IMR-90 (cell line): Measurements from ENCODE around the gene LAGE3. TPM values are rescaled to one million over a fixed set of nuclear protein-coding genes. Genes with fewer than 3 reads are reported as not detected.

Experiments used
- ATAC-seq: fragments of 200-7000 bp; cut with Tn5 transposase; 2 replicates; pipeline ENCODE4 v1.9.1; 2020; ENCODE audit warnings: low read depth, mild to moderate bottlenecking, moderate library complexity
- BruUV-seq: library from RNA; stranded (reverse); fragments of 400-500 nt; replicated peaks from 2 replicates; lab custom pipeline; 2021; lab: Mats Ljungman, UMichigan
- CTCF ChIA-PET: fragments of 300-600 bp; formaldehyde crosslinking; extraction: SDS; loops from one replicate; lab custom pipeline; 2021; ENCODE audit warnings: antibody characterized with exemption; lab: Yijun Ruan, JAX
- POLR2A ChIA-PET: fragments of 300-600 bp; sonication (Branson Sonifier 250); formaldehyde crosslinking; loops from one replicate; lab custom pipeline; 2022; ENCODE audit warnings: antibody characterized with exemption; ENCODE audit not compliant: unreplicated experiment; lab: Charles Lee
- DNase-seq: peaks from one replicate; pipeline ENCODE4 v3.0.0; 2013
- H2AFZ ChIP-seq: replicated peaks from 2 replicates; pipeline ENCODE3; 2013; ENCODE audit warnings: low read length, mild to moderate bottlenecking; ENCODE audit not compliant: poor library complexity
- H2AK5ac ChIP-seq: 2 replicates; pipeline ENCODE4 v1.6.1; 2013; ENCODE audit warnings: low read depth, low read length, inconsistent platforms
- H2AK9ac ChIP-seq: replicated peaks from 2 replicates; pipeline ENCODE3; 2013; ENCODE audit warnings: mild to moderate bottlenecking, low read depth, low read length, moderate library complexity; ENCODE audit not compliant: poor library complexity
- H2BK120ac ChIP-seq: 2 replicates; pipeline ENCODE4 v1.6.1; 2013; ENCODE audit warnings: low read depth, low read length, inconsistent platforms
- H2BK15ac ChIP-seq: 3 replicates; pipeline ENCODE4 v1.6.1; 2013; ENCODE audit warnings: low read depth, low read length, inconsistent platforms
- H2BK20ac ChIP-seq: 2 replicates; pipeline ENCODE4 v1.6.1; 2013; ENCODE audit warnings: low read depth, mild to moderate bottlenecking, inconsistent platforms, low read length, moderate library complexity
- H2BK5ac ChIP-seq: 2 replicates; pipeline ENCODE4 v1.6.1; 2013; ENCODE audit warnings: mild to moderate bottlenecking, low read depth, low read length, inconsistent platforms; ENCODE audit not compliant: poor library complexity, severe bottlenecking
- H3K14ac ChIP-seq: replicated peaks from 2 replicates; pipeline ENCODE4 v1.6.1; 2013; ENCODE audit warnings: low read depth, low read length, inconsistent platforms
- H3K18ac ChIP-seq: 2 replicates; pipeline ENCODE4 v1.6.1; 2013; ENCODE audit warnings: low read depth, low read length, control low read depth
- H3K23ac ChIP-seq: 2 replicates; pipeline ENCODE4 v1.6.1; 2013; ENCODE audit warnings: low read depth, low read length, inconsistent platforms
- H3K27ac ChIP-seq: 2 replicates; pipeline ENCODE4 v1.5.1; 2013; ENCODE audit warnings: mild to moderate bottlenecking, control low read depth, low read length; ENCODE audit not compliant: insufficient read depth
- H3K27me3 ChIP-seq: 2 replicates; pipeline ENCODE4 v1.6.1; 2013; ENCODE audit warnings: low read length; ENCODE audit not compliant: control insufficient read depth, insufficient read depth
- H3K36me3 ChIP-seq: 2 replicates; pipeline ENCODE4 v1.6.1; 2013; ENCODE audit warnings: low read length, mixed read lengths; ENCODE audit not compliant: control insufficient read depth, insufficient read depth
- H3K4ac ChIP-seq: 2 replicates; pipeline ENCODE4 v1.6.1; 2013; ENCODE audit warnings: low read depth, low read length, inconsistent platforms
- H3K4me1 ChIP-seq: 2 replicates; pipeline ENCODE4 v1.6.1; 2013; ENCODE audit warnings: low read length, mixed read lengths; ENCODE audit not compliant: control insufficient read depth, insufficient read depth
- H3K4me2 ChIP-seq: 2 replicates; pipeline ENCODE4 v1.6.1; 2013; ENCODE audit warnings: low read depth, mild to moderate bottlenecking, control low read depth, low read length, moderate library complexity
- H3K4me3 ChIP-seq: 2 replicates; pipeline ENCODE4 v1.5.1; 2013; ENCODE audit warnings: low read depth, mild to moderate bottlenecking, control low read depth, low read length, moderate library complexity; ENCODE audit not compliant: insufficient read depth
- H3K56ac ChIP-seq: 2 replicates; pipeline ENCODE4 v1.6.1; 2013; ENCODE audit warnings: low read length, inconsistent platforms; ENCODE audit not compliant: insufficient read depth; ENCODE audit errors: extremely low read depth
- H3K79me1 ChIP-seq, 2 experiments: 2 replicates each; pipeline ENCODE4 v1.6.1; 2013; ENCODE audit warnings: low read length in 2 of 2, inconsistent platforms in 1 of 2, low read depth in 1 of 2
- H3K9ac ChIP-seq: 2 replicates; pipeline ENCODE4 v1.6.1; 2013; ENCODE audit warnings: low read depth, low read length, control low read depth
- H3K9me1 ChIP-seq: 2 replicates; pipeline ENCODE4 v1.6.1; 2013; ENCODE audit warnings: low read length, inconsistent platforms; ENCODE audit not compliant: insufficient read depth
- H3K9me3 ChIP-seq: 2 replicates; pipeline ENCODE4 v1.6.1; 2013; ENCODE audit warnings: low read length; ENCODE audit not compliant: control insufficient read depth, insufficient read depth
- H4K20me1 ChIP-seq: 2 replicates; pipeline ENCODE4 v1.6.1; 2013; ENCODE audit warnings: low read length, inconsistent platforms; ENCODE audit not compliant: insufficient read depth
- H4K5ac ChIP-seq: 2 replicates; pipeline ENCODE4 v1.6.1; 2013; ENCODE audit warnings: mild to moderate bottlenecking, low read depth, low read length, control low read depth
- H4K8ac ChIP-seq, 2 experiments: 2 replicates each; pipeline ENCODE4 v1.6.1; 2013; ENCODE audit warnings: low read depth in 2 of 2, low read length in 2 of 2, control low read depth in 1 of 2, inconsistent platforms in 1 of 2
- H4K91ac ChIP-seq: 2 replicates; pipeline ENCODE4 v1.6.1; 2013; ENCODE audit warnings: low read depth, low read length, inconsistent platforms; ENCODE audit not compliant: insufficient read depth
- BHLHE40 ChIP-seq: fragments of 150-350 bp; IDR thresholded peaks from 2 replicates; pipeline ENCODE4 v1.6.1; 2016; ENCODE audit warnings: mild to moderate bottlenecking, low read depth, low read length
- CEBPB ChIP-seq: IDR thresholded peaks from 2 replicates; pipeline ENCODE4 v1.6.1; 2012; ENCODE audit warnings: low read depth, low read length, improper control_type of control experiment
- CHD1 ChIP-seq: IDR thresholded peaks from 2 replicates; pipeline ENCODE4 v1.6.1; 2012; ENCODE audit warnings: low read depth, low read length, improper control_type of control experiment
- FOS ChIP-seq: fragments of 150-350 bp; IDR thresholded peaks from 2 replicates; pipeline ENCODE4 v1.6.1; 2016; ENCODE audit warnings: low read depth, low read length
- MAFK ChIP-seq: IDR thresholded peaks from 2 replicates; pipeline ENCODE4 v1.6.1; 2012; ENCODE audit warnings: low read depth, low read length, improper control_type of control experiment
- MXI1 ChIP-seq: IDR thresholded peaks from 2 replicates; pipeline ENCODE4 v1.6.1; 2012; ENCODE audit warnings: low read depth, mild to moderate bottlenecking, low read length, moderate library complexity, borderline replicate concordance
- NFE2L2 ChIP-seq: fragments of 150-350 bp; IDR thresholded peaks from 2 replicates; pipeline ENCODE4 v1.6.1; 2016; ENCODE audit warnings: low read depth, mild to moderate bottlenecking, low read length
- POLR2A ChIP-seq: IDR thresholded peaks from 2 replicates; pipeline ENCODE4 v1.6.1; 2012; ENCODE audit warnings: mild to moderate bottlenecking, low read depth, low read length
- RAD21 ChIP-seq: IDR thresholded peaks from 2 replicates; pipeline ENCODE4 v1.6.1; 2012; ENCODE audit warnings: low read length, improper control_type of control experiment
- RCOR1 ChIP-seq: IDR thresholded peaks from 2 replicates; pipeline ENCODE4 v1.6.1; 2012; ENCODE audit warnings: mild to moderate bottlenecking, low read length, improper control_type of control experiment; ENCODE audit not compliant: insufficient replicate concordance
- RFX5 ChIP-seq: IDR thresholded peaks from 2 replicates; pipeline ENCODE4 v1.8.0; 2012; ENCODE audit warnings: low read depth, mild to moderate bottlenecking, low read length, moderate library complexity
- WGBS, 2 experiments: methylation state at CpG; one replicate each; pipeline versions ENCODE4 v1.1.5 to v1.1.7; 2013; ENCODE audit warnings: missing lambda C conversion rate in 2 of 2; ENCODE audit not compliant: insufficient read length in 1 of 2; ENCODE audit errors: extremely low coverage in 2 of 2; 5-methylcytosine and 5-hydroxymethylcytosine counted together
- dilution Hi-C: fragments of 300-500 bp; cut with HindIII; formaldehyde crosslinking; loops from one replicate; pipeline ENCODE4 v1.14.3; 2018; ENCODE audit warnings: low sequenced_read_pairs; ENCODE audit not compliant: unreplicated experiment
- in situ Hi-C: fragments of 300-500 bp; cut with MboI; formaldehyde crosslinking; loops from 3 replicates; pipeline ENCODE4 v1.14.3; 2019; ENCODE audit warnings: low sequenced_read_pairs, inconsistent platforms, mixed read lengths
- intact Hi-C: fragments of 100-400 bp; cut with micrococcal nuclease; formaldehyde crosslinking; loops from 2 replicates; pipeline ENCODE4 v1.10.0; 2022
- polyA plus RNA-seq, 3 experiments: library from polyadenylated mRNA; depleted of rRNA; stranded (reverse); fragments of >200 nt; gene quantifications; 2 replicates each; pipeline ENCODE4 v1.2.3, GENCODE V29; 2012; ENCODE audit warnings: low replicate concordance in 1 of 3
- total RNA-seq: library from RNA; depleted of rRNA; stranded (reverse); fragments of >200 nt; gene quantifications from 2 replicates; pipeline ENCODE4 v1.2.3, GENCODE V29; 2012
- TF ChIP-seq, protein P1 (sequence below): fragments of 150-350 bp; IDR thresholded peaks from 2 replicates; pipeline ENCODE4 v1.6.1; 2016; ENCODE audit warnings: low read depth, mild to moderate bottlenecking, low read length, moderate library complexity, borderline replicate concordance
- TF ChIP-seq, protein P2 (sequence below): fragments of 150-350 bp; IDR thresholded peaks from 2 replicates; pipeline ENCODE4 v1.6.1; 2017; ENCODE audit warnings: mild to moderate bottlenecking, antibody characterized with exemption, low read length, low read depth
- TF ChIP-seq, protein P3 (sequence below): conservative IDR thresholded peaks from 2 replicates; pipeline ENCODE4 v1.5.1; 2012; ENCODE audit warnings: mild to moderate bottlenecking, low read depth, low read length, improper control_type of control experiment

The LAGE3 gene
- total and polyA plus RNA-seq, 2 of the 4 experiments (the other 2 are of a cell fraction), result 3.6 to 14.8 TPM

DNA sequence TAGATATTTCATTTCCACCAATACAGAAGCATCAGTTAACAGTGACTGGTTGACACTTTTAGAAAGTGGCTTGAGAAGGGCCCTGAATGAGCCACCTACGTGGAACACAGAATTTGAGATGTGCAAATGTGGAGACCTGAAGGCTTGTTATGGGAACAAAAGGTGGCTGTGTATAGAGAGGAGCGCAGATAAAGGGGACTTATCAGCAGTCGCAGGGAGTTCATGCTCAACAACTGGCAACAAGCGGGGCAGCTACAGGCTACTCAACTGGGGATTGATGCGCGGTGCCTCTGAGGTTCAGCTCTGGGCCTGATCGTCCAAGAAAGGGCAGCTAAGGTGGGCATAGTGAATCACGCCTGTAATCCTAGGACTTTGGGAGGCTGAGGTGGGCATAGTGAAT, 40.3 kb upstream of the LAGE3 start:
- H3K9me3 ChIP-seq, result no peaks in the 10 kb centered on the region; the same call in 1 of the 2 replicates
- no peaks in the 10 kb centered on the region for H3K36me3 ChIP-seq
- ChIA-PET POLR2A (no interaction called here), CTCF (interaction anchor here (1.5 kb wide), 1 partner anchor 8 kb away, joined by 5 read pairs; no protein-coding TSS in a partner anchor)
- no peak overlapping the region for H3K23ac ChIP-seq
- no peak overlapping the region for H2BK120ac ChIP-seq
- no TSS peak for BruUV-seq
- no peak for ATAC-seq
- dilution Hi-C loops, result no loop called here
- no peak overlapping the region for H4K5ac ChIP-seq
- intact Hi-C loops, result no loop called here
- H3K79me1 ChIP-seq, result peaks cover 8% of the 10 kb centered on the region in 2 experiments; a peak in 2 of 4 replicates
- H3K4me2 ChIP-seq, result no peak overlapping the region
- no peak overlapping the region for H4K8ac ChIP-seq
- H2AK5ac ChIP-seq, result no peak overlapping the region
- no peak overlapping the region for H2BK15ac ChIP-seq
- no peak overlapping the region for H3K4ac ChIP-seq
- no peak overlapping the region for H3K56ac ChIP-seq
- peaks cover 3% of the 10 kb centered on the region; the same call in 1 of the 2 replicates for H3K9me1 ChIP-seq
- no peak overlapping the region for H3K14ac ChIP-seq
- no peak overlapping the region for H3K27ac ChIP-seq
- no peaks in the 10 kb centered on the region for H4K20me1 ChIP-seq
- H2AFZ ChIP-seq, result no peak overlapping the region
- no peak overlapping the region for H2BK5ac ChIP-seq
- H3K27me3 ChIP-seq, result no peaks in the 10 kb centered on the region
- no peak overlapping the region for H3K18ac ChIP-seq
- H4K91ac ChIP-seq, result no peak overlapping the region
- peaks cover 8% of the 10 kb centered on the region; the same call in 1 of the 2 replicates for H3K4me1 ChIP-seq
- H2BK20ac ChIP-seq, result no peak overlapping the region
- no peak overlapping the region for H3K4me3 ChIP-seq
- DNase-seq, result no peak
- WGBS, 2 experiments, result 93% methylated on average over 3 of the region's 8 CpGs; no CpG with 5 or more reads in 1 of the 2 experiments
- TF ChIP-seq, protein P1, sequence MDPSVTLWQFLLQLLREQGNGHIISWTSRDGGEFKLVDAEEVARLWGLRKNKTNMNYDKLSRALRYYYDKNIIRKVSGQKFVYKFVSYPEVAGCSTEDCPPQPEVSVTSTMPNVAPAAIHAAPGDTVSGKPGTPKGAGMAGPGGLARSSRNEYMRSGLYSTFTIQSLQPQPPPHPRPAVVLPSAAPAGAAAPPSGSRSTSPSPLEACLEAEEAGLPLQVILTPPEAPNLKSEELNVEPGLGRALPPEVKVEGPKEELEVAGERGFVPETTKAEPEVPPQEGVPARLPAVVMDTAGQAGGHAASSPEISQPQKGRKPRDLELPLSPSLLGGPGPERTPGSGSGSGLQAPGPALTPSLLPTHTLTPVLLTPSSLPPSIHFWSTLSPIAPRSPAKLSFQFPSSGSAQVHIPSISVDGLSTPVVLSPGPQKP, result no peak
- TF ChIP-seq NFE2L2, result no peak
- no peak for TF ChIP-seq MAFK
- no peak for TF ChIP-seq POLR2A
- no peak for TF ChIP-seq RCOR1
- no peak for TF ChIP-seq CHD1
- TF ChIP-seq, protein P2, sequence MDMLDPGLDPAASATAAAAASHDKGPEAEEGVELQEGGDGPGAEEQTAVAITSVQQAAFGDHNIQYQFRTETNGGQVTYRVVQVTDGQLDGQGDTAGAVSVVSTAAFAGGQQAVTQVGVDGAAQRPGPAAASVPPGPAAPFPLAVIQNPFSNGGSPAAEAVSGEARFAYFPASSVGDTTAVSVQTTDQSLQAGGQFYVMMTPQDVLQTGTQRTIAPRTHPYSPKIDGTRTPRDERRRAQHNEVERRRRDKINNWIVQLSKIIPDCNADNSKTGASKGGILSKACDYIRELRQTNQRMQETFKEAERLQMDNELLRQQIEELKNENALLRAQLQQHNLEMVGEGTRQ, result no peak
- TF ChIP-seq FOS, result no peak
- no peak for TF ChIP-seq MXI1
- no peak for TF ChIP-seq RFX5
- TF ChIP-seq RAD21, result no peak
- TF ChIP-seq, protein P3, sequence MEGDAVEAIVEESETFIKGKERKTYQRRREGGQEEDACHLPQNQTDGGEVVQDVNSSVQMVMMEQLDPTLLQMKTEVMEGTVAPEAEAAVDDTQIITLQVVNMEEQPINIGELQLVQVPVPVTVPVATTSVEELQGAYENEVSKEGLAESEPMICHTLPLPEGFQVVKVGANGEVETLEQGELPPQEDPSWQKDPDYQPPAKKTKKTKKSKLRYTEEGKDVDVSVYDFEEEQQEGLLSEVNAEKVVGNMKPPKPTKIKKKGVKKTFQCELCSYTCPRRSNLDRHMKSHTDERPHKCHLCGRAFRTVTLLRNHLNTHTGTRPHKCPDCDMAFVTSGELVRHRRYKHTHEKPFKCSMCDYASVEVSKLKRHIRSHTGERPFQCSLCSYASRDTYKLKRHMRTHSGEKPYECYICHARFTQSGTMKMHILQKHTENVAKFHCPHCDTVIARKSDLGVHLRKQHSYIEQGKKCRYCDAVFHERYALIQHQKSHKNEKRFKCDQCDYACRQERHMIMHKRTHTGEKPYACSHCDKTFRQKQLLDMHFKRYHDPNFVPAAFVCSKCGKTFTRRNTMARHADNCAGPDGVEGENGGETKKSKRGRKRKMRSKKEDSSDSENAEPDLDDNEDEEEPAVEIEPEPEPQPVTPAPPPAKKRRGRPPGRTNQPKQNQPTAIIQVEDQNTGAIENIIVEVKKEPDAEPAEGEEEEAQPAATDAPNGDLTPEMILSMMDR, result no peak
- no peak for TF ChIP-seq CEBPB
- no peak for TF ChIP-seq BHLHE40
- H3K9ac ChIP-seq, result no peak overlapping the region
- in situ Hi-C loops, result no loop called here
- H2AK9ac ChIP-seq, result no peak overlapping the region
